WTC11 (cell line): ENCODE measurements around the gene DYNLT2B.

Source experiments
- CTCF ChIP-seq: fragments of 200-600 bp; IDR thresholded peaks from 2 replicates; pipeline ENCODE4 v1.8.0; 2022; ENCODE audit warnings: antibody characterized with exemption
- E2F5 ChIP-seq: sonication (generic); formaldehyde crosslinking; IDR thresholded peaks from 2 replicates; pipeline ENCODE4 v1.8.1; 2022; ENCODE audit warnings: mild to moderate bottlenecking, moderate library complexity, missing genetic modification reagents
- MXD4 ChIP-seq: fragments of 250-450 bp; sonication (Bioruptor Pico); IDR thresholded peaks from 2 replicates; pipeline ENCODE4 v1.8.0; 2021; ENCODE audit warnings: mild to moderate bottlenecking, moderate library complexity, borderline replicate concordance
- NR1H2 ChIP-seq: sonication (generic); formaldehyde crosslinking; IDR thresholded peaks from 2 replicates; pipeline ENCODE4 v1.9.0; 2021; ENCODE audit warnings: mild to moderate bottlenecking, moderate library complexity, missing genetic modification reagents
- TF ChIP-seq, protein P1 (sequence below): sonication (generic); formaldehyde crosslinking; IDR thresholded peaks from 2 replicates; pipeline ENCODE4 v1.8.0; 2022; ENCODE audit warnings: mild to moderate bottlenecking, missing genetic modification reagents

- TF ChIP-seq CTCF = no peak
- TF ChIP-seq, protein P1, sequence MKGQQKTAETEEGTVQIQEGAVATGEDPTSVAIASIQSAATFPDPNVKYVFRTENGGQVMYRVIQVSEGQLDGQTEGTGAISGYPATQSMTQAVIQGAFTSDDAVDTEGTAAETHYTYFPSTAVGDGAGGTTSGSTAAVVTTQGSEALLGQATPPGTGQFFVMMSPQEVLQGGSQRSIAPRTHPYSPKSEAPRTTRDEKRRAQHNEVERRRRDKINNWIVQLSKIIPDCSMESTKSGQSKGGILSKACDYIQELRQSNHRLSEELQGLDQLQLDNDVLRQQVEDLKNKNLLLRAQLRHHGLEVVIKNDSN (CRISPR knock-in tag) = no peak
- TF ChIP-seq E2F5 = no peak
- TF ChIP-seq NR1H2 (CRISPR knock-in tag) = no peak
- no peak for TF ChIP-seq MXD4 (CRISPR knock-in tag)
Observed at GRCh38 chr3:196274585-196274984, 43.5 kb downstream of the DYNLT2B start.
